Stimulated activated CD4-positive, alpha-beta T cell treated with anti-CD3 and anti-CD28 coated beads, Interleukin-4, amount 100 ng/mL, for 48 hours (primary cell): Measurements from ENCODE around the gene SLC25A29.
A peak's percentile ranks its signal among the peaks of the same experiment; 100 is the strongest.

Experiments used
- DNase-seq, 2 donors: peaks; one replicate each; pipeline ENCODE4 v3.0.0-alpha.2; 2020; ENCODE audit warnings: low read depth in 2 of 2

SLC25A29 gene

GRCh38 chr14:100332071-100332639 is 25.9 kb upstream of the SLC25A29 start:
- no peak for DNase-seq

- DNase-seq = no peak
Observed at GRCh38 chr14:100330388-100330931, 24.2 kb upstream of the SLC25A29 start.

- no peak for DNase-seq
Observed at GRCh38 chr14:100330007-100330344, 23.7 kb upstream of the SLC25A29 start.

GRCh38 chr14:100329233-100330006 is 23.2 kb upstream of the SLC25A29 start:
- DNase-seq = no peak

- DNase-seq = no peak
Observed at GRCh38 chr14:100328495-100329163, 22.4 kb upstream of the SLC25A29 start.

GRCh38 chr14:100327128-100327527 is 20.9 kb upstream of the SLC25A29 start:
- no peak for DNase-seq

GRCh38 chr14:100325958-100326357 is 19.7 kb upstream of the SLC25A29 start:
- DNase-seq = no peak

- no peak for DNase-seq
Observed at GRCh38 chr14:100325231-100325632, 19.0 kb upstream of the SLC25A29 start.

- DNase-seq = no peak
Observed at GRCh38 chr14:100323942-100324307, 17.7 kb upstream of the SLC25A29 start.

GRCh38 chr14:100323121-100323941 is 17.1 kb upstream of the SLC25A29 start, which contains the start of gene SLC25A47:
TSS of gene SLC25A47 (plus strand) at chr14:100323339. CDS start at chr14:100323415, 76 bp downstream.
- DNase-seq = no peak

GRCh38 chr14:100322138-100322957 is 16.1 kb upstream of the SLC25A29 start:
- no peak for DNase-seq

GRCh38 chr14:100321473-100322137 is 15.4 kb upstream of the SLC25A29 start:
- DNase-seq = no peak

- no peak for DNase-seq
Observed at GRCh38 chr14:100320157-100320856, 14.1 kb upstream of the SLC25A29 start.

GRCh38 chr14:100317912-100318808 is 11.9 kb upstream of the SLC25A29 start:
- peak; percentile 62 to 75 for DNase-seq

- DNase-seq = no peak
Observed at GRCh38 chr14:100317389-100317788, 11.1 kb upstream of the SLC25A29 start.

GRCh38 chr14:100314724-100315123 is 8.5 kb upstream of the SLC25A29 start:
- no peak for DNase-seq

- DNase-seq = no peak
Observed at GRCh38 chr14:100313464-100314230, 7.4 kb upstream of the SLC25A29 start.

- DNase-seq = no peak
Observed at GRCh38 chr14:100312877-100313400, 6.7 kb upstream of the SLC25A29 start.
